ENCODE results near the gene MCTP1.
"Not testable (repeated sequence)": the region's sequence is repeated elsewhere in the genome, so short reads cannot be mapped to it uniquely, and the experiment has no call there.

The MCTP1 gene

DNA sequence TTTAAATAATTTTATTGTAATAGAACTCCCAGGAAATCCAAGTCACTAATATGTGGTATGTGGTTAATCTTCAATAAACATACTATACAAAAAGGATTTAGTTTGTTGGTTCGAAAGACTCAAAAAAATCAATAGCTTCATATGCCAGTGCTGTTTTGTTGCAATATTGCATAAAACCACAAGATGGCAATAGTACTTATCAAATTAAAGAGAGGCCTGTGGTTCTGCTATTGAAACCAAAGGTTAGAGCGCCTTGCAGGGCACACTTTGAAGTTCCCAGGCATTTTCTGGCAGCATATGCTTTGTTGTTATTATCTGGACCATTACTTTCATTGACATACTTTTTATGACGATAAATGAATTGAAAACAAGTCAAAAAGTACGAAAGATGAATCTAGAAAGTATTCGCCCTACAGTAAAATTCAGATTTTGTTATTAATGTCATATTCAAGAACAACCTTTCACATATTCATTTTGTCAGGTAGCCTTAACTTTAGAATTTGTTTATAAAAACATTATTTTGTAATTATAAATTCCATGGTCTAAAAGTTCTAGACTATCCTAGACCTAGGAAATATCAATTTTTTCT is 316.3 kb downstream of the MCTP1 start:
- Histone ChIP-seq H3K27me3 (no peaks in the 10 kb centered on the region; the same call in 1 of the 2 replicates), H3K4me1 (no peaks in the 10 kb centered on the region), H3K9me3 (no peaks in the 10 kb centered on the region), H3K4me3 (ENCODE audit: low read depth, low read length) (no peak overlapping the region), H3K36me3 (no peaks in the 10 kb centered on the region)
- TF ChIP-seq, protein P1, sequence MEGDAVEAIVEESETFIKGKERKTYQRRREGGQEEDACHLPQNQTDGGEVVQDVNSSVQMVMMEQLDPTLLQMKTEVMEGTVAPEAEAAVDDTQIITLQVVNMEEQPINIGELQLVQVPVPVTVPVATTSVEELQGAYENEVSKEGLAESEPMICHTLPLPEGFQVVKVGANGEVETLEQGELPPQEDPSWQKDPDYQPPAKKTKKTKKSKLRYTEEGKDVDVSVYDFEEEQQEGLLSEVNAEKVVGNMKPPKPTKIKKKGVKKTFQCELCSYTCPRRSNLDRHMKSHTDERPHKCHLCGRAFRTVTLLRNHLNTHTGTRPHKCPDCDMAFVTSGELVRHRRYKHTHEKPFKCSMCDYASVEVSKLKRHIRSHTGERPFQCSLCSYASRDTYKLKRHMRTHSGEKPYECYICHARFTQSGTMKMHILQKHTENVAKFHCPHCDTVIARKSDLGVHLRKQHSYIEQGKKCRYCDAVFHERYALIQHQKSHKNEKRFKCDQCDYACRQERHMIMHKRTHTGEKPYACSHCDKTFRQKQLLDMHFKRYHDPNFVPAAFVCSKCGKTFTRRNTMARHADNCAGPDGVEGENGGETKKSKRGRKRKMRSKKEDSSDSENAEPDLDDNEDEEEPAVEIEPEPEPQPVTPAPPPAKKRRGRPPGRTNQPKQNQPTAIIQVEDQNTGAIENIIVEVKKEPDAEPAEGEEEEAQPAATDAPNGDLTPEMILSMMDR (IDR thresholded peaks at IDR 0.05; ENCODE audit: low read depth, low read length), result peak; percentile 71
- DNase-seq, result peak; percentile 51

DNA sequence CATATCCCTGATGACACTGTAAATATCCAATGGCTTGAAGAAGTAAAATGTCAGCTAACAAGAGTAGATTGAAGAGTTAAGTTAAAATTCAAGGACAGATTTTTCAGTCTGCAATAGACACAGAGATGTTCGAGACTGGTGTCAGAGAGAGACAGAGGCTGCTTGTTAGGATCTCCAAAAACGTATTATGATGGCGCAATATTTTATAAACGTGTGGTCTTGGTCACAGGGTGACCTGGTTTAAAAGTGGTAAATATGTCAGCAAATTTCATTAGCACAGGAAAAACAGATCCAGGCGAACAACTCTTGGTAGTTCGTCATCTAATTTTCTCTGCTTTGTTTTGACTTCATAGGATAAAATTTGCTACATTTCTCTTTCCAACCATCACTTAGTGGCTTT is 317.4 kb downstream of the MCTP1 start:
- Histone ChIP-seq H3K36me3 (no peaks in the 10 kb centered on the region), H3K9me3 (no peaks in the 10 kb centered on the region), H3K4me3 (ENCODE audit: low read depth, low read length) (no peak overlapping the region), H3K4me1 (no peaks in the 10 kb centered on the region), H3K27me3 (no peaks in the 10 kb centered on the region; the same call in 1 of the 2 replicates)
- DNase-seq, result no peak
- TF ChIP-seq, protein P1 (IDR thresholded peaks at IDR 0.05; ENCODE audit: low read depth, low read length), result no peak

DNA sequence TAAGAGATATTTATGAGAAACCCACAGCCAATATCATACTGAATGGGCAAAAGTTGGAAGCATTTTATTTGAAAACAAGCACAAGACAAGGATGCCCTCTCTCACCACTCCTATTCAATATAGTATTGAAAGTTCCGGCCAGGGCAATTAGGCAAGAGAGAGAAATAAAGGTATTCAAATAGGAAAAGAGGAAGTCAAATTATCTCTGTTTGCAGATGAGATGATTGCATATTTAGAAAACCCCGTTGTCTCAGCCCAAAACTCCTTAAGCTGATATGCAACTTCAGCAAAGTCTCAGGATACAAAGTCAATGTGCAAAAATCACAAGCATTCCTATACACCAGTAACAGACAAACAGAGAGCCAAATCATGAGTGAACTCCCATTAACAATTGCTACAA is 325.6 kb downstream of the MCTP1 start:
- not testable (repeated sequence) for H3K27me3 ChIP-seq; DNase-seq; H3K9me3 ChIP-seq; H3K4me3 ChIP-seq (ENCODE audit: low read depth, low read length); H3K36me3 ChIP-seq; H3K4me1 ChIP-seq

DNA sequence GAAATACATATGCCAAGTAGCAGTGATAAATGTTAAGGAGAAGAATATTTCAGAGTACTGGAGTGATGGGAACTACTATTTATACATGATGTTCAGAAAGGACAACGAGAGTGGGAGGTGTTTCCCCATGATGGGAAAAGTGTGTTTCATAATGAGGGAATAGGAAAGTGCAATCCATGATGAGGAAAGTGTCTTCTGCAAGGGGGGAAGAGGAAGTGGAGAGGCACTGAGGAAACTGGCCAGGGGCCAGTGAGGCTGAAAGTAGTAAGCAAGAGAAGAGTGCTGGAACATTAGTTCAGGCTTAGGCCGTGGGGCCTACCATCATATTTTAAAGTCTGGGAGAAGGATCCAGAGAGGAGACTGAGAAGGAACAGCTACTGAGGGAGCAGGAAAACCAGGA is 339.2 kb downstream of the MCTP1 start:
- H3K27me3 ChIP-seq, result no peaks in the 10 kb centered on the region
- no peak for DNase-seq
- H3K36me3 ChIP-seq, result no peaks in the 10 kb centered on the region
- TF ChIP-seq, protein P1 (IDR thresholded peaks at IDR 0.05; ENCODE audit: low read depth, low read length), result no peak
- no peak overlapping the region for H3K4me3 ChIP-seq (ENCODE audit: low read depth, low read length)
- no peaks in the 10 kb centered on the region for H3K4me1 ChIP-seq
- H3K9me3 ChIP-seq, result no peaks in the 10 kb centered on the region

DNA sequence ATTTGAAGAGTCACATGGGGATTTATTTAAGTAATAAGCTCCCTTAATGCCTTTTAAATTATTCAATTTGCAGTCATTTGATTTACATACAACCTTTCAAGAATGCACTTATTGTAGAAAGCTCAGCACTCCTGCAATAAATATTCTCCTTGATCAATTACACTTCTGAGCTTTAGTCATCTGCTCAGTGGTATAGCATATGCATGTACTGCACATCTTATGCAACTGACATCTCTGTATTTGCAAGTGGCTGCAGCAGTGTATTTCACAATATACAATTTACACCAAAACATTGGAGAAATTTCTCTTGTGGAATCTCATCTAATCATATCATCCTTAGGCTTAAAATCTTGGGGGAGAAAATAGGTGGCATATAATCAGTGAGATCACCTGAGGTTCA is 340.7 kb downstream of the MCTP1 start:
- TF ChIP-seq, protein P1 (IDR thresholded peaks at IDR 0.05; ENCODE audit: low read depth, low read length), result no peak
- Histone ChIP-seq H3K27me3 (no peaks in the 10 kb centered on the region), H3K4me1 (no peaks in the 10 kb centered on the region), H3K4me3 (ENCODE audit: low read depth, low read length) (no peak overlapping the region), H3K9me3 (no peaks in the 10 kb centered on the region), H3K36me3 (no peaks in the 10 kb centered on the region)
- no peak for DNase-seq

DNA sequence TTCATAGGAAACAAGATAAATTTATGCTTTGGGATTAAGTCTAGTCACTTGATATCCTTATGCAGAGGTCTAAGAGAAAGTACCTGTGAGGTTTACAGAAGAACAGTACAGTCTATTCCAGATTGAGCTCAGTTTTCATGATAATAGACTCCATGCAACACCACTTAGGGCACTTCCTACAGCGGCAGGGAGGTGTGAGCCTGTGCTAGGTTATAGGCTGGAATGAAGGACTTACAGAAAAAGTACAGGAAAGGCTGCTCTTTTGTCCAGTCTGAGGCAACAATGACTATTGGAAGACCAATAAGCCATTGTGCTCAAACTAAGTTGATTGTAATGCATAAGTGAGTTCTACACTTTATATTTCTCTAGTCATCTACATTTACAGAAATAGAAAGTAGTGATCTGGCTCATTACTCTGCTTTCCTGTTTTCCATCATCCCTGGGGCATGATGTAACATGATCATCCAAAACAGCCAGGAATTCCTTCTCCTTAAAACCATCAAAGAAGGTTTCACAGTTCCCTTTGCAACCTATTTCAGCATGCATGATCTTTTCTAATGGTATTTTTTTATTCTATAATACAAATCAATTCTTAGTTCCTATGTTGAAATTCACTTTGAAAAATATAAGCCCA is 343.7 kb downstream of the MCTP1 start:
- no peaks in the 10 kb centered on the region for H3K4me1 ChIP-seq
- peaks cover 10% of the 10 kb centered on the region; the same call in 1 of the 2 replicates for H3K27me3 ChIP-seq
- H3K9me3 ChIP-seq, result no peaks in the 10 kb centered on the region
- TF ChIP-seq, protein P1 (IDR thresholded peaks at IDR 0.05; ENCODE audit: low read depth, low read length), result no peak
- H3K4me3 ChIP-seq (ENCODE audit: low read depth, low read length), result no peak overlapping the region
- DNase-seq, result no peak
- H3K36me3 ChIP-seq, result no peaks in the 10 kb centered on the region

Measured in BE2C (cell line).